HepG2 (cell line): ENCODE measurements around the gene KAZN.

Experiments used
- BRD4 ChIP-seq: sonication (generic); formaldehyde crosslinking; IDR thresholded peaks from 2 replicates; pipeline ENCODE4 v1.4.0; 2020; ENCODE audit warnings: missing genetic modification reagents
- JUNB ChIP-seq: sonication (generic); formaldehyde crosslinking; IDR thresholded peaks from 2 replicates; pipeline ENCODE4 v1.8.0; 2022; ENCODE audit warnings: missing genetic modification reagents, mild to moderate bottlenecking, borderline replicate concordance
- PLRG1 ChIP-seq: fragments of 450-650 bp; conservative IDR thresholded peaks from 2 replicates; pipeline ENCODE4 v1.6.1; 2016
- ZNF326 ChIP-seq: sonication (generic); formaldehyde crosslinking; IDR thresholded peaks from 2 replicates; pipeline ENCODE4 v1.4.0; 2020; ENCODE audit warnings: missing genetic modification reagents, borderline replicate concordance

GRCh38 chr1:15012822-15013221, 414.3 kb downstream of the KAZN start:
- no peak for TF ChIP-seq PLRG1
- no peak for TF ChIP-seq ZNF326 (CRISPR knock-in tag)
- no peak for TF ChIP-seq BRD4 (CRISPR knock-in tag)
- TF ChIP-seq JUNB: no peak
